ENCODE measurements around the gene SASS6.

Gene SASS6, protein sequence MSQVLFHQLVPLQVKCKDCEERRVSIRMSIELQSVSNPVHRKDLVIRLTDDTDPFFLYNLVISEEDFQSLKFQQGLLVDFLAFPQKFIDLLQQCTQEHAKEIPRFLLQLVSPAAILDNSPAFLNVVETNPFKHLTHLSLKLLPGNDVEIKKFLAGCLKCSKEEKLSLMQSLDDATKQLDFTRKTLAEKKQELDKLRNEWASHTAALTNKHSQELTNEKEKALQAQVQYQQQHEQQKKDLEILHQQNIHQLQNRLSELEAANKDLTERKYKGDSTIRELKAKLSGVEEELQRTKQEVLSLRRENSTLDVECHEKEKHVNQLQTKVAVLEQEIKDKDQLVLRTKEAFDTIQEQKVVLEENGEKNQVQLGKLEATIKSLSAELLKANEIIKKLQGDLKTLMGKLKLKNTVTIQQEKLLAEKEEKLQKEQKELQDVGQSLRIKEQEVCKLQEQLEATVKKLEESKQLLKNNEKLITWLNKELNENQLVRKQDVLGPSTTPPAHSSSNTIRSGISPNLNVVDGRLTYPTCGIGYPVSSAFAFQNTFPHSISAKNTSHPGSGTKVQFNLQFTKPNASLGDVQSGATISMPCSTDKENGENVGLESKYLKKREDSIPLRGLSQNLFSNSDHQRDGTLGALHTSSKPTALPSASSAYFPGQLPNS

DNA sequence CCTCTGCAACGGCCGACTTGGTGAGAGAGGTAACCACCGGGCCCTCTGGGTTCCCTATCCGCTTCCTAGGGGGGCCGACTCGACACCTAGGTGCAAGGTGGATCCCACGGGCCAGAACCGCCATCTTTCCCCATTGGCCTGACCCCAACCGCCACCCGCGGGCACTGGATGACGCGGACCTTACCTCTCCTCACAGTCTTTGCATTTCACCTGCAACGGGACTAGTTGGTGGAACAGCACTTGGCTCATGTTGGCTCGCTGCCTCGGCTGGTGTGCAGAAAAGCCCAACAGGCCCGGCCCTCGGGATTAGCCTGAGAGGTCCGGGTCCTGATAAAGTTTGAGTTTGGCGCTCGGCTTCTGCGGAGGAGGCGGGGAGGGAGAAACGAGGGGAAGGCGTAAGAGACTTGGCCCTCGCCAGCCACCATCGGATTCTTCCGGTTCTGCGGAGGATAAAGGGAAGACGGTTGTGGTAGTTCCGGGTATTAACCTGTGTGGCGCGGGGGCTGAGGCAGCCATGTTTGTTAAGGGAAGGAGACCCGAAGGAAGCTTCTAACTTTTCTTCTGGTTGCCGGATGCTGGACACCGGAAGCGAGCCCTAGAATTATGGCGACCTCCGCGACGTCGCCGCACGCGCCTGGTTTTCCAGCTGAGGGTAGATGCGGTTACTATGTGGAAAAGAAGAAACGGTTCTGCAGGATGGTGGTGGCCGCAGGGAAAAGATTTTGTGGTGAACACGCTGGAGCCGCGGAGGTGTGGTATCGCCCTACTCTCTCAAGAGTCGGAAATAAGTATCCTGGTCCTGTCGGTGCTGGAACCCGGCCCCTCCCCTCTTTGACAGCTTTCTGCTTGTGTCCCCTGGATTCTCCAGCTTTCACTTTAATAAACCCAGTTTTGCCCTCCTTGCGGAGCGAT is at the start of gene SASS6, which contains the start of gene TRMT13:
TSS of gene SASS6 (minus strand) at position 365 of the 912 bp plus-strand sequence. CDS start at position 249, 116 bp downstream.
TSS of gene TRMT13 (plus strand) at position 598 of the 912 bp plus-strand sequence. CDS start at position 604, 6 bp downstream.
- TF ChIP-seq, protein P1, sequence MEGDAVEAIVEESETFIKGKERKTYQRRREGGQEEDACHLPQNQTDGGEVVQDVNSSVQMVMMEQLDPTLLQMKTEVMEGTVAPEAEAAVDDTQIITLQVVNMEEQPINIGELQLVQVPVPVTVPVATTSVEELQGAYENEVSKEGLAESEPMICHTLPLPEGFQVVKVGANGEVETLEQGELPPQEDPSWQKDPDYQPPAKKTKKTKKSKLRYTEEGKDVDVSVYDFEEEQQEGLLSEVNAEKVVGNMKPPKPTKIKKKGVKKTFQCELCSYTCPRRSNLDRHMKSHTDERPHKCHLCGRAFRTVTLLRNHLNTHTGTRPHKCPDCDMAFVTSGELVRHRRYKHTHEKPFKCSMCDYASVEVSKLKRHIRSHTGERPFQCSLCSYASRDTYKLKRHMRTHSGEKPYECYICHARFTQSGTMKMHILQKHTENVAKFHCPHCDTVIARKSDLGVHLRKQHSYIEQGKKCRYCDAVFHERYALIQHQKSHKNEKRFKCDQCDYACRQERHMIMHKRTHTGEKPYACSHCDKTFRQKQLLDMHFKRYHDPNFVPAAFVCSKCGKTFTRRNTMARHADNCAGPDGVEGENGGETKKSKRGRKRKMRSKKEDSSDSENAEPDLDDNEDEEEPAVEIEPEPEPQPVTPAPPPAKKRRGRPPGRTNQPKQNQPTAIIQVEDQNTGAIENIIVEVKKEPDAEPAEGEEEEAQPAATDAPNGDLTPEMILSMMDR (IDR thresholded peaks at IDR 0.05; ENCODE audit: low read length, missing control alignments) = no peak
- H3K4me3 ChIP-seq (replicated peaks; ENCODE audit: low read depth, low read length) = peak within 1 kb of the TSS; percentile 95
- DNase-seq (ENCODE audit: low read depth) = peak; percentile 99

DNA sequence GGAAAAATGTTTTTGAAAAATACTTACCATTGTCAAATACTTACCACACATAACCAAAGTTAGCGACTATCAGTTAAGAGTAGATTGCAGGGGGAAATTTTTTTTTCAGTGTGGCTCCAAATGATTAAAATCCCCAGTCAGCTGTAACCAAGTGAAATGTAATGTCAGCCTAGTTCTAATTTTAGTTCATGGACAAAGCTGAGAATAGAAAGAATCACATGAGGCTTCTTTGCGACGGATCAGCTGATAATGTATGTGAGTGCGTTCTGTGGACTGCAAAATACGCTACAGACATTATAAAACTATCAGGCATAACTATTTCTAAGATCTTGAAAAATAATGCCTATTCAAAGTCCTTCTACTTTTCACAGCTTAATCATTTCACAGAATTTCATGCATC is 45.4 kb upstream of the SASS6 start, which contains the start of gene LRRC39:
TSS of gene LRRC39 (minus strand) at position 166 of the 400 bp plus-strand sequence. CDS start 9,740 bp downstream, outside the sequence.
- TF ChIP-seq, protein P1 (IDR thresholded peaks at IDR 0.05; ENCODE audit: low read length, missing control alignments) = no peak
- DNase-seq (ENCODE audit: low read depth) = no peak
- no peak within 1 kb of the TSS for H3K4me3 ChIP-seq (replicated peaks; ENCODE audit: low read depth, low read length)

- TF ChIP-seq, protein P1 (IDR thresholded peaks at IDR 0.05; ENCODE audit: low read length, missing control alignments) = no peak
- H3K4me3 ChIP-seq (replicated peaks; ENCODE audit: low read depth, low read length) = no peak overlapping the region
- DNase-seq (ENCODE audit: low read depth) = no peak
Observed at GRCh38 chr1:100177295-100178041, 44.7 kb upstream of the SASS6 start.

- DNase-seq (ENCODE audit: low read depth) = no peak
- H3K4me3 ChIP-seq (replicated peaks; ENCODE audit: low read depth, low read length) = no peak overlapping the region
- TF ChIP-seq, protein P1 (IDR thresholded peaks at IDR 0.05; ENCODE audit: low read length, missing control alignments) = no peak
Observed at GRCh38 chr1:100168051-100168450, 35.3 kb upstream of the SASS6 start.

GRCh38 chr1:100164702-100165101 is 32.0 kb upstream of the SASS6 start:
- no peak for DNase-seq (ENCODE audit: low read depth)
- no peak overlapping the region for H3K4me3 ChIP-seq (replicated peaks; ENCODE audit: low read depth, low read length)
- TF ChIP-seq, protein P1 (IDR thresholded peaks at IDR 0.05; ENCODE audit: low read length, missing control alignments) = no peak

DNA sequence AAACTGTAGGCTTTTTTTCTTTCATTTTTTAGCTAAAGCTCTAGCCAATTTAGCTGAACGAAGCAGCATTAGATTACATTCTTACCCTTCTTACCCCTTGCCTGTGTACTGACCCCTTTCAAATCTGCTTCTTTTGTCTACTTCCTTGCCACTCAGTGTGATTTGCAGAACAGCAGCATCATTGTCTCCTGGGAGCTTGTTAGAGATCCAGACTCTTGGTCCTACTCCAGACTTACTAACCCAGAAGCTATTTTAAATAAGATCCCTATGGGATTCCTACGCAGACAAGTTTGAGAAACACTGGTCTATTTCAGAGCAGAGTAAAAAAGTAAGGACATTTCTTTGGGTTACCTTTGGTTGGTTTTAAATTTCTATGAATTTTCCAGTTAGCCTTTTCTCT is 31.5 kb upstream of the SASS6 start:
- H3K4me3 ChIP-seq (replicated peaks; ENCODE audit: low read depth, low read length) = no peak overlapping the region
- DNase-seq (ENCODE audit: low read depth) = peak; percentile 72
- TF ChIP-seq, protein P1 (IDR thresholded peaks at IDR 0.05; ENCODE audit: low read length, missing control alignments) = no peak

Measured in fibroblast of pulmonary artery (primary cell).